ENCODE measurements around the gene PVR.

PVR gene

GRCh38 chr19:44598880-44599279, 44.8 kb upstream of the PVR start:
- ATAC-seq = no peak
- TF ChIP-seq TCF4 (CRISPR knock-in tag; IDR thresholded peaks at IDR 0.05; ENCODE audit: borderline replicate concordance) = no peak
- no peak for TF ChIP-seq CREB5 (CRISPR knock-in tag; IDR thresholded peaks at IDR 0.05; ENCODE audit: low read depth)
- TF ChIP-seq BACH2 (CRISPR knock-in tag; IDR thresholded peaks at IDR 0.05; ENCODE audit: borderline replicate concordance) = no peak
- TF ChIP-seq ZFP30 (CRISPR knock-in tag; IDR thresholded peaks at IDR 0.05) = no peak
- no peak for TF ChIP-seq ISL1 (CRISPR knock-in tag; IDR thresholded peaks at IDR 0.05)
- TF ChIP-seq ZNF8 (CRISPR knock-in tag; IDR thresholded peaks at IDR 0.05) = no peak

GRCh38 chr19:44600466-44600865, 43.2 kb upstream of the PVR start:
- no peak for ATAC-seq
- TF ChIP-seq, protein P1, sequence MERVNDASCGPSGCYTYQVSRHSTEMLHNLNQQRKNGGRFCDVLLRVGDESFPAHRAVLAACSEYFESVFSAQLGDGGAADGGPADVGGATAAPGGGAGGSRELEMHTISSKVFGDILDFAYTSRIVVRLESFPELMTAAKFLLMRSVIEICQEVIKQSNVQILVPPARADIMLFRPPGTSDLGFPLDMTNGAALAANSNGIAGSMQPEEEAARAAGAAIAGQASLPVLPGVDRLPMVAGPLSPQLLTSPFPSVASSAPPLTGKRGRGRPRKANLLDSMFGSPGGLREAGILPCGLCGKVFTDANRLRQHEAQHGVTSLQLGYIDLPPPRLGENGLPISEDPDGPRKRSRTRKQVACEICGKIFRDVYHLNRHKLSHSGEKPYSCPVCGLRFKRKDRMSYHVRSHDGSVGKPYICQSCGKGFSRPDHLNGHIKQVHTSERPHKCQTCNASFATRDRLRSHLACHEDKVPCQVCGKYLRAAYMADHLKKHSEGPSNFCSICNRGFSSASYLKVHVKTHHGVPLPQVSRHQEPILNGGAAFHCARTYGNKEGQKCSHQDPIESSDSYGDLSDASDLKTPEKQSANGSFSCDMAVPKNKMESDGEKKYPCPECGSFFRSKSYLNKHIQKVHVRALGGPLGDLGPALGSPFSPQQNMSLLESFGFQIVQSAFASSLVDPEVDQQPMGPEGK (CRISPR knock-in tag; IDR thresholded peaks at IDR 0.05; ENCODE audit: borderline replicate concordance) = no peak
- TF ChIP-seq ARNTL (CRISPR knock-in tag; IDR thresholded peaks at IDR 0.05; ENCODE audit: borderline replicate concordance, low read depth) (no peak), ESRRG (CRISPR knock-in tag; IDR thresholded peaks at IDR 0.05) (no peak), POU6F1 (CRISPR knock-in tag; IDR thresholded peaks at IDR 0.05; ENCODE audit: borderline replicate concordance, low read depth) (no peak), GLIS3 (CRISPR knock-in tag; IDR thresholded peaks at IDR 0.05) (no peak), SNAI2 (CRISPR knock-in tag; IDR thresholded peaks at IDR 0.05) (no peak), PPARA (CRISPR knock-in tag; IDR thresholded peaks at IDR 0.05; ENCODE audit: borderline replicate concordance) (no peak), ZNF565 (CRISPR knock-in tag; conservative IDR thresholded peaks at IDR 0.05; ENCODE audit: low read depth) (no peak), ZNF8 (CRISPR knock-in tag; IDR thresholded peaks at IDR 0.05) (no peak), ZNF70 (CRISPR knock-in tag; IDR thresholded peaks at IDR 0.05) (no peak), TCF4 (CRISPR knock-in tag; IDR thresholded peaks at IDR 0.05; ENCODE audit: borderline replicate concordance) (no peak), CREB5 (CRISPR knock-in tag; IDR thresholded peaks at IDR 0.05; ENCODE audit: low read depth) (no peak), BACH2 (CRISPR knock-in tag; IDR thresholded peaks at IDR 0.05; ENCODE audit: borderline replicate concordance) (no peak)

- ATAC-seq = no peak
- TF ChIP-seq ARNTL (CRISPR knock-in tag; IDR thresholded peaks at IDR 0.05; ENCODE audit: borderline replicate concordance, low read depth) = no peak
- TF ChIP-seq CSDC2 (CRISPR knock-in tag; IDR thresholded peaks at IDR 0.05) = no peak
- TF ChIP-seq OSR1 (CRISPR knock-in tag; IDR thresholded peaks at IDR 0.05) = no peak
- no peak for TF ChIP-seq SNAI2 (CRISPR knock-in tag; IDR thresholded peaks at IDR 0.05)
- no peak for TF ChIP-seq CREB5 (CRISPR knock-in tag; IDR thresholded peaks at IDR 0.05; ENCODE audit: low read depth)
- no peak for TF ChIP-seq PPARA (CRISPR knock-in tag; IDR thresholded peaks at IDR 0.05; ENCODE audit: borderline replicate concordance)
- TF ChIP-seq POU6F1 (CRISPR knock-in tag; IDR thresholded peaks at IDR 0.05; ENCODE audit: borderline replicate concordance, low read depth) = no peak
- TF ChIP-seq, protein P1 (CRISPR knock-in tag; IDR thresholded peaks at IDR 0.05; ENCODE audit: borderline replicate concordance) = no peak
- TF ChIP-seq TCF4 (CRISPR knock-in tag; IDR thresholded peaks at IDR 0.05; ENCODE audit: borderline replicate concordance) = no peak
- no peak for TF ChIP-seq ZNF8 (CRISPR knock-in tag; IDR thresholded peaks at IDR 0.05)
- no peak for TF ChIP-seq ZNF70 (CRISPR knock-in tag; IDR thresholded peaks at IDR 0.05)
- TF ChIP-seq ZC3H10 (CRISPR knock-in tag; IDR thresholded peaks at IDR 0.05) = no peak
- no peak for TF ChIP-seq TOX (CRISPR knock-in tag; IDR thresholded peaks at IDR 0.05; ENCODE audit: borderline replicate concordance)
- no peak for TF ChIP-seq CSRNP3 (CRISPR knock-in tag; IDR thresholded peaks at IDR 0.05)
- TF ChIP-seq, protein P2, sequence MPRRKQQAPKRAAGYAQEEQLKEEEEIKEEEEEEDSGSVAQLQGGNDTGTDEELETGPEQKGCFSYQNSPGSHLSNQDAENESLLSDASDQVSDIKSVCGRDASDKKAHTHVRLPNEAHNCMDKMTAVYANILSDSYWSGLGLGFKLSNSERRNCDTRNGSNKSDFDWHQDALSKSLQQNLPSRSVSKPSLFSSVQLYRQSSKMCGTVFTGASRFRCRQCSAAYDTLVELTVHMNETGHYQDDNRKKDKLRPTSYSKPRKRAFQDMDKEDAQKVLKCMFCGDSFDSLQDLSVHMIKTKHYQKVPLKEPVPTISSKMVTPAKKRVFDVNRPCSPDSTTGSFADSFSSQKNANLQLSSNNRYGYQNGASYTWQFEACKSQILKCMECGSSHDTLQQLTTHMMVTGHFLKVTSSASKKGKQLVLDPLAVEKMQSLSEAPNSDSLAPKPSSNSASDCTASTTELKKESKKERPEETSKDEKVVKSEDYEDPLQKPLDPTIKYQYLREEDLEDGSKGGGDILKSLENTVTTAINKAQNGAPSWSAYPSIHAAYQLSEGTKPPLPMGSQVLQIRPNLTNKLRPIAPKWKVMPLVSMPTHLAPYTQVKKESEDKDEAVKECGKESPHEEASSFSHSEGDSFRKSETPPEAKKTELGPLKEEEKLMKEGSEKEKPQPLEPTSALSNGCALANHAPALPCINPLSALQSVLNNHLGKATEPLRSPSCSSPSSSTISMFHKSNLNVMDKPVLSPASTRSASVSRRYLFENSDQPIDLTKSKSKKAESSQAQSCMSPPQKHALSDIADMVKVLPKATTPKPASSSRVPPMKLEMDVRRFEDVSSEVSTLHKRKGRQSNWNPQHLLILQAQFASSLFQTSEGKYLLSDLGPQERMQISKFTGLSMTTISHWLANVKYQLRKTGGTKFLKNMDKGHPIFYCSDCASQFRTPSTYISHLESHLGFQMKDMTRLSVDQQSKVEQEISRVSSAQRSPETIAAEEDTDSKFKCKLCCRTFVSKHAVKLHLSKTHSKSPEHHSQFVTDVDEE (CRISPR knock-in tag; IDR thresholded peaks at IDR 0.05) = no peak
These were observed 41.6 kb upstream of the PVR start for GRCh38 chr19:44602081-44602480.

Measured in SK-N-SH treated with all-trans-retinoic acid at 6 μM for 48 hours (cell line).